Neural progenitor cell (in vitro differentiated cells): Measurements from ENCODE around the gene TRIM38. TPM values are rescaled to one million over a fixed set of nuclear protein-coding genes. Genes with fewer than 3 reads are reported as not detected.

Experiments
- DNase-seq: peaks from one replicate; pipeline ENCODE4 v3.0.0-alpha.2; 2016; ENCODE audit warnings: low spot score
- H2AFZ ChIP-seq: fragments of 200-600 bp; sonication (generic); replicated peaks from 2 replicates; pipeline ENCODE4 v1.6.1; 2016; ENCODE audit warnings: antibody characterized with exemption
- H3F3A ChIP-seq: fragments of 200-600 bp; sonication (generic); 2 replicates; pipeline ENCODE4 v1.6.1; 2016; ENCODE audit warnings: antibody characterized with exemption, low read depth
- H3K27ac ChIP-seq: fragments of 200-600 bp; sonication (generic); 2 replicates; pipeline ENCODE4 v1.5.1; 2016; ENCODE audit warnings: mild to moderate bottlenecking
- H3K27me3 ChIP-seq: fragments of 200-600 bp; sonication (generic); 2 replicates; pipeline ENCODE4 v1.6.1; 2016; ENCODE audit warnings: mild to moderate bottlenecking, moderate library complexity
- H3K36me3 ChIP-seq: fragments of 200-600 bp; sonication (generic); 2 replicates; pipeline ENCODE4 v1.5.1; 2016
- H3K4me1 ChIP-seq: fragments of 200-600 bp; sonication (generic); 2 replicates; pipeline ENCODE4 v1.6.1; 2016; ENCODE audit warnings: mixed run types
- H3K4me2 ChIP-seq: fragments of 200-600 bp; sonication (generic); 2 replicates; pipeline ENCODE4 v1.6.1; 2016
- H3K4me3 ChIP-seq: fragments of 200-600 bp; sonication (generic); 2 replicates; pipeline ENCODE4 v1.5.1; 2016
- H3K79me2 ChIP-seq: fragments of 200-600 bp; sonication (generic); 2 replicates; pipeline ENCODE4 v1.6.1; 2016; ENCODE audit warnings: low read depth
- H3K9ac ChIP-seq: fragments of 200-600 bp; sonication (generic); 2 replicates; pipeline ENCODE4 v1.6.1; 2016
- H3K9me3 ChIP-seq: fragments of 200-600 bp; sonication (generic); 2 replicates; pipeline ENCODE4 v1.5.1; 2016; ENCODE audit warnings: low read depth
- H4K20me1 ChIP-seq: fragments of 200-600 bp; sonication (generic); 2 replicates; pipeline ENCODE4 v1.6.1; 2016; ENCODE audit warnings: low read depth
- H3K27ac Mint-ChIP-seq: 3 replicates; pipeline ENCODE4 v1.8.0; 2021; ENCODE audit warnings: mixed read lengths
- H3K27me3 Mint-ChIP-seq: 2 replicates; pipeline ENCODE4 v1.8.0; 2022; ENCODE audit warnings: low read depth, mild to moderate bottlenecking, inconsistent platforms, moderate library complexity, mixed read lengths; ENCODE audit not compliant: insufficient read depth
- H3K36me3 Mint-ChIP-seq: 3 replicates; pipeline ENCODE4 v1.8.0; 2021; ENCODE audit warnings: mixed read lengths
- H3K4me1 Mint-ChIP-seq: 3 replicates; pipeline ENCODE4 v1.8.0; 2021; ENCODE audit warnings: mixed read lengths
- H3K4me3 Mint-ChIP-seq: 3 replicates; pipeline ENCODE4 v1.8.0; 2021; ENCODE audit warnings: mild to moderate bottlenecking, moderate library complexity, mixed read lengths
- H3K9me3 Mint-ChIP-seq: 3 replicates; pipeline ENCODE4 v1.8.0; 2020; ENCODE audit warnings: mixed read lengths
- CTCF ChIP-seq: fragments of 200-600 bp; sonication (generic); IDR thresholded peaks from 2 replicates; pipeline ENCODE4 v1.5.1; 2017; ENCODE audit warnings: antibody characterized with exemption, mild to moderate bottlenecking
- EZH2 ChIP-seq: fragments of 200-600 bp; sonication (generic); IDR thresholded peaks from 2 replicates; pipeline ENCODE4 v1.6.1; 2017; ENCODE audit warnings: antibody characterized with exemption, mild to moderate bottlenecking, moderate library complexity
- EZH2phosphoT487 ChIP-seq: fragments of 200-600 bp; sonication (generic); IDR thresholded peaks from 2 replicates; pipeline ENCODE4 v1.6.1; 2017; ENCODE audit warnings: antibody characterized with exemption
- total RNA-seq: library from RNA; depleted of rRNA; stranded (reverse); fragments of >200 nt; gene quantifications from 2 replicates; pipeline ENCODE4 v1.2.3, GENCODE V29; 2015; ENCODE audit warnings: low replicate concordance

The TRIM38 gene
- total RNA-seq, 1 donor from 2014 or later, result 0.30 TPM

GRCh38 chr6:25930532-25931410 is 31.8 kb upstream of the TRIM38 start, which contains the start of gene SLC17A2:
TSS of gene SLC17A2 (minus strand) at chr6:25930691. CDS start at chr6:25925796, 4,895 bp downstream.
- no peaks in the 10 kb centered on the region for H3K79me2 ChIP-seq
- Mint-ChIP-seq H3K27me3 (no peaks in the 10 kb centered on the region), H3K4me3 (no peak within 1 kb of the TSS), H3K4me1 (no peaks in the 10 kb centered on the region), H3K27ac (no peak within 1 kb of the TSS), H3K9me3 (no peaks in the 10 kb centered on the region), H3K36me3 (no peaks in the 10 kb centered on the region)
- H3K9ac ChIP-seq, result no peak within 1 kb of the TSS
- H2AFZ ChIP-seq, result peak within 1 kb of the TSS; percentile 37
- H3K36me3 ChIP-seq, result no peaks in the 10 kb centered on the region
- no peaks in the 10 kb centered on the region for H3K27me3 ChIP-seq
- no peaks in the 10 kb centered on the region for H4K20me1 ChIP-seq
- no peak within 1 kb of the TSS for H3K4me2 ChIP-seq
- no peaks in the 10 kb centered on the region for H3K4me1 ChIP-seq
- TF ChIP-seq EZH2phosphoT487 (no peak), CTCF (no peak), EZH2 (no peak)
- H3K9me3 ChIP-seq, result no peaks in the 10 kb centered on the region
- no peak within 1 kb of the TSS for H3K27ac ChIP-seq
- no peaks in the 10 kb centered on the region for H3F3A ChIP-seq
- no peak for DNase-seq
- H3K4me3 ChIP-seq, result no peak within 1 kb of the TSS

- Mint-ChIP-seq H3K4me1 (no peaks in the 10 kb centered on the region), H3K27me3 (no peaks in the 10 kb centered on the region), H3K27ac (no peak overlapping the region), H3K4me3 (no peak overlapping the region), H3K9me3 (no peaks in the 10 kb centered on the region), H3K36me3 (no peaks in the 10 kb centered on the region)
- Histone ChIP-seq H3K4me1 (no peaks in the 10 kb centered on the region), H3K9me3 (no peaks in the 10 kb centered on the region), H3K79me2 (no peaks in the 10 kb centered on the region), H3K27me3 (no peaks in the 10 kb centered on the region), H3K4me3 (no peak overlapping the region), H3K4me2 (no peak overlapping the region), H4K20me1 (no peaks in the 10 kb centered on the region), H3K27ac (no peak overlapping the region), H3F3A (no peaks in the 10 kb centered on the region), H2AFZ (no peak overlapping the region), H3K36me3 (no peaks in the 10 kb centered on the region), H3K9ac (no peak overlapping the region)
- no peak for DNase-seq
- TF ChIP-seq EZH2 (no peak), EZH2phosphoT487 (no peak), CTCF (no peak)
Measured at GRCh38 chr6:25931411-25931709, 31.2 kb upstream of the TRIM38 start.

GRCh38 chr6:25934156-25934555 is 28.4 kb upstream of the TRIM38 start:
- Histone ChIP-seq H4K20me1 (no peaks in the 10 kb centered on the region), H3K36me3 (no peaks in the 10 kb centered on the region), H3K79me2 (no peaks in the 10 kb centered on the region), H3K4me3 (no peak overlapping the region), H3K9me3 (no peaks in the 10 kb centered on the region), H3K27ac (no peak overlapping the region), H2AFZ (no peak overlapping the region), H3F3A (no peaks in the 10 kb centered on the region), H3K4me2 (no peak overlapping the region), H3K4me1 (no peaks in the 10 kb centered on the region), H3K27me3 (no peaks in the 10 kb centered on the region), H3K9ac (no peak overlapping the region)
- no peaks in the 10 kb centered on the region for H3K36me3 Mint-ChIP-seq
- DNase-seq, result no peak
- H3K4me1 Mint-ChIP-seq, result no peaks in the 10 kb centered on the region
- no peaks in the 10 kb centered on the region for H3K9me3 Mint-ChIP-seq
- no peak overlapping the region for H3K27ac Mint-ChIP-seq
- no peak overlapping the region for H3K4me3 Mint-ChIP-seq
- H3K27me3 Mint-ChIP-seq, result no peaks in the 10 kb centered on the region
- TF ChIP-seq EZH2phosphoT487 (no peak), CTCF (no peak), EZH2 (no peak)
